NCI-H146 treated with DMSO at 0.1 percent for 48 hours (cell line): ENCODE results near the gene KLK8.

ENCODE experiments used
- DNase-seq: peaks from one replicate; lab custom pipeline; 2025; ENCODE audit not compliant: unreplicated experiment; lab: John Stamatoyannopoulos, UW

Gene KLK8

DNA sequence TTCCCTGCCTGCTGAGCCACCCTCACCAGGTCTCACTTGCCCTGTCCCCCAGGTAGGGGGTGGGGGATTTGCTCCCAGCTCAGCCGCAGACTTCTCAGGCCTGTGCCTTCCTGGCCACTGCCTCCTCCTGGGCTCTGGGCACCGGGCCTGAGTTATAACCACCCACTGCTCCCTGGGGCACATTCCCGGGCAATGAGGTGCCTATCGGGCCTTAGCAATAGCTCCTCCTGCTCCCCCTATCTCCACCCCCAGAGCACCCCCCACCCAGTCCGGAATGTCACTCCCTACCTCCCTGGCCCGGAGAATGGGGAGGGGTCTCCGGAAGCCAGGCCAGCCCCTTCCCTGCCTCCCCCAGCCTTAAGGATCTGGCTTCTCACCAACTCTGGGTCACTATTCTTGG, 48.5 kb downstream of the KLK8 start, which contains the start of gene KLK5:
Gene KLK5 (minus strand): TSS at position 129 of the 400 bp plus-strand sequence. CDS start 381 bp downstream, outside the sequence.
- no peak for DNase-seq

DNA sequence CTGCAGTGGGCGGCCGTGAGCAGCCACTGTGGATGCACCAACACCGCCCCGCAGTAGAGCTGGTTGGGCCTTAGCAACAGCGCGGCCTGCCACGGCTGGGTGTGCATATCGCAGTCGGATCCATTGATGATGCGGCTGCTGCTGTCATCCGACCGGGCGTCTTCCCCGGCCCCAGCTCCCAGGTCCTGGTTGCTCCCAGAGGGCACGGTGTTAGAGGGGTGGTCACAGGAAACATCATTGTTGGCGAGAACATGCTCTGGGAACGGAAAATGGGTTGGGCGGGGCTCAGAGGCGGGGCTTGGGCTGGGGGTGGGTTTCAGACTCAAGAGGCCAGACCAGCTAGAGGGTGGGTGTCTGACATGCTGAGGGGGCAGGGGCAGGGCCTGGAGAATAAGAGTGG, 51.5 kb downstream of the KLK8 start:
- DNase-seq: no peak

DNA sequence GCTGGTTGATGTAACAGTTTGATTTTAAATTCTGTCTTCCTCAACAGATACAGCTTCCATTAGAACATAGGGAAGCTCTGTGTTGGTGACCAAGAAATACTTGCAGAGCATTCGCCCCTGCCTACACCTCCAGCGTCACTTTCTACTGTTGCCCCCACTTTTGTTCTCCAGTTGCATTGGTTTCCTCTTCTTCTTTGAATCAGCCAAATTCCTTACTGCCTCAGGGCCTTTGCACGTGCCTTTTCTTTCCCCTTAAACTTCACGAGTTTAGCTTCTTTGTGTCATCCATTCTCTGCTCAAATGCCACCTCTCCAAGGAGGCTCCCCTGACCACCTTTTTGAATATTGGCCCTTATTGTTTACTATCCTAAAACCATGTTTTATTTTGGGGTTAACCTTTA, 54.3 kb downstream of the KLK8 start:
- DNase-seq: no peak
